Left ventricle myocardium inferior (tissue), 1 donor: ENCODE measurements around the gene LRP1B. TPM values are rescaled to one million over a fixed set of nuclear protein-coding genes. Genes with fewer than 3 reads are reported as not detected.

Experiments used
- DNase-seq: peaks from one replicate; pipeline ENCODE4 v3.0.0-alpha.2; 2020
- H3K27ac ChIP-seq: fragments of 200-600 bp; replicated peaks from 2 replicates; pipeline ENCODE4 v1.8.0; 2021
- H3K27me3 ChIP-seq: fragments of 200-600 bp; 2 replicates; pipeline ENCODE4 v1.8.0; 2021; ENCODE audit warnings: low read depth
- H3K36me3 ChIP-seq: fragments of 200-600 bp; 2 replicates; pipeline ENCODE4 v1.8.0; 2021
- H3K4me1 ChIP-seq: fragments of 200-600 bp; 2 replicates; pipeline ENCODE4 v1.8.0; 2021
- H3K4me3 ChIP-seq: fragments of 200-600 bp; 2 replicates; pipeline ENCODE4 v1.8.0; 2021; ENCODE audit warnings: mild to moderate bottlenecking, moderate library complexity
- H3K9me3 ChIP-seq: fragments of 200-600 bp; replicated peaks from 2 replicates; pipeline ENCODE4 v1.8.0; 2021
- CTCF ChIP-seq: fragments of 200-600 bp; IDR thresholded peaks from 2 replicates; pipeline ENCODE4 v1.8.0; 2021; ENCODE audit warnings: antibody characterized with exemption, mild to moderate bottlenecking, borderline replicate concordance
- intact Hi-C: fragments of 100-400 bp; cut with micrococcal nuclease; formaldehyde crosslinking; loops from one replicate; pipeline ENCODE4 v1.11.0; 2022
- total RNA-seq: library from RNA; stranded (reverse); fragmentation: NEBNext Ultra II Directional; extraction: Animal tissue kit (Norgen Biotek cat#: 25700); gene quantifications from one replicate; pipeline ENCODE4 v1.2.1, GENCODE V29; 2021
- donor health status: DM: no; HTN: yes; CAD: no; lungs with severe emphysema.

Gene LRP1B
- total RNA-seq, 1 donor from 2014 or later = 0.08 TPM

GRCh38 chr2:142075826-142076225 lies 55.0 kb downstream of the LRP1B start:
- no peak overlapping the region for H3K4me3 ChIP-seq
- H3K4me1 ChIP-seq = no peaks in the 10 kb centered on the region
- peaks cover 6% of the 10 kb centered on the region for H3K9me3 ChIP-seq
- no peaks in the 10 kb centered on the region for H3K36me3 ChIP-seq
- H3K27me3 ChIP-seq = no peaks in the 10 kb centered on the region
- TF ChIP-seq CTCF = no peak
- H3K27ac ChIP-seq = no peak overlapping the region
- intact Hi-C loops = no loop called here
- DNase-seq = no peak

GRCh38 chr2:142069251-142069888 lies 61.4 kb downstream of the LRP1B start:
- no peak overlapping the region for H3K4me3 ChIP-seq
- no peak for DNase-seq
- no peak for TF ChIP-seq CTCF
- no peaks in the 10 kb centered on the region for H3K36me3 ChIP-seq
- peaks cover 6% of the 10 kb centered on the region for H3K9me3 ChIP-seq
- H3K27me3 ChIP-seq = no peaks in the 10 kb centered on the region
- H3K27ac ChIP-seq = no peak overlapping the region
- no peaks in the 10 kb centered on the region for H3K4me1 ChIP-seq
- intact Hi-C loops = no loop called here

DNA sequence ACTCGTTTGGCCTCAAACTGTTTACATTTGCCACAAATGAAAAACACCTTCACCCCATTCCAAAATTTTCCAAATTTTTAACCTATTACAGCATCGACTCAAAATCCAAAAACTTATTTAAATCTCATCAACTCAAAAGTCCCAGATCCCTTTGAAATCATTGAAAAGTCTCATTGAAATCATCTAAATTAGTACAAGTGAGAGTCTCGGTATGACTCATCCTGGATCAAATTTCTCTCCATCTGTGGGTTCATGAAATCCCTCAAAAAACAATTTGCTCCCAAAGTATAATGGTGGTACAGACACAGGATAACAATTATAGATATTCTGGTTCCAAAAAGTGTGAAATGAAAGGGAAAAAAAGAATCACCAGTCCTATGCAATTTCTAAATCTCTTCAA lies 65.1 kb downstream of the LRP1B start:
- no peak for DNase-seq
- Histone ChIP-seq H3K4me1 (no peaks in the 10 kb centered on the region), H3K27ac (no peak overlapping the region), H3K4me3 (no peak overlapping the region), H3K36me3 (no peaks in the 10 kb centered on the region), H3K27me3 (no peaks in the 10 kb centered on the region), H3K9me3 (no peaks in the 10 kb centered on the region)
- TF ChIP-seq CTCF = no peak
- intact Hi-C loops = no loop called here

DNA sequence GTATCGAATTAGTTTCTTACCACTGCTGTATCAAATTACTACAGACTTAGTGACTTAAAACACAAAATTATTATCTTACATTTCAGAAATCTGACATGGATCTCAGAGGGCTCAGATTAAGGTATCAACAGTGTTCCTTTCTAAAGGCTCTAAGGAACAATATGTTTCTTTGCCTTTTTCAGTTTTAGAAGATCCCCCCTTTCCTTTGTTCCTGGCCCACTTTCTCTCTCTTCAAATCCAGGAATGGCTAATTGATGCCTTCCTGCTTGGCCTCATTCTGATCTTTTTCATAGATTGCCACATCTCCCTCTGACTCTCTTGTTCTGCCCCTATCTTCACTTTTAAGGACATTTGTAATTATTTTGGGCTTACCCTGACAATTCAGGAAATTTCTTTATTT lies 65.7 kb downstream of the LRP1B start:
- no peaks in the 10 kb centered on the region for H3K27me3 ChIP-seq

GRCh38 chr2:142061733-142062132 lies 69.1 kb downstream of the LRP1B start:
- no peaks in the 10 kb centered on the region for H3K36me3 ChIP-seq
- H3K27me3 ChIP-seq = no peaks in the 10 kb centered on the region
- no peak for DNase-seq
- intact Hi-C loops = no loop called here
- H3K27ac ChIP-seq = no peak overlapping the region
- no peak overlapping the region for H3K4me3 ChIP-seq
- no peaks in the 10 kb centered on the region for H3K4me1 ChIP-seq
- TF ChIP-seq CTCF = no peak
- H3K9me3 ChIP-seq = no peaks in the 10 kb centered on the region

More for the DNA sequence above, 65.7 kb downstream of the LRP1B start:
- no peak for DNase-seq
- no peaks in the 10 kb centered on the region for H3K36me3 ChIP-seq
- no peaks in the 10 kb centered on the region for H3K9me3 ChIP-seq
- no peak overlapping the region for H3K4me3 ChIP-seq
- intact Hi-C loops = no loop called here
- no peak overlapping the region for H3K27ac ChIP-seq
- H3K4me1 ChIP-seq = no peaks in the 10 kb centered on the region
- TF ChIP-seq CTCF = no peak
